Activated CD8-positive, alpha-beta memory T cell treated with anti-CD3 and anti-CD28 coated beads, Interleukin-2, amount 50 U/mL, for 1 hour (primary cell): ENCODE data around the gene PTK6.
"Not testable (repeated sequence)": the region's sequence is repeated elsewhere in the genome, so short reads cannot be mapped to it uniquely, and the experiment has no call there.

ENCODE experiments used
- DNase-seq: peaks from one replicate; pipeline ENCODE4 v3.0.0-alpha.2; 2020; ENCODE audit errors: extremely low read depth

The PTK6 gene

DNA sequence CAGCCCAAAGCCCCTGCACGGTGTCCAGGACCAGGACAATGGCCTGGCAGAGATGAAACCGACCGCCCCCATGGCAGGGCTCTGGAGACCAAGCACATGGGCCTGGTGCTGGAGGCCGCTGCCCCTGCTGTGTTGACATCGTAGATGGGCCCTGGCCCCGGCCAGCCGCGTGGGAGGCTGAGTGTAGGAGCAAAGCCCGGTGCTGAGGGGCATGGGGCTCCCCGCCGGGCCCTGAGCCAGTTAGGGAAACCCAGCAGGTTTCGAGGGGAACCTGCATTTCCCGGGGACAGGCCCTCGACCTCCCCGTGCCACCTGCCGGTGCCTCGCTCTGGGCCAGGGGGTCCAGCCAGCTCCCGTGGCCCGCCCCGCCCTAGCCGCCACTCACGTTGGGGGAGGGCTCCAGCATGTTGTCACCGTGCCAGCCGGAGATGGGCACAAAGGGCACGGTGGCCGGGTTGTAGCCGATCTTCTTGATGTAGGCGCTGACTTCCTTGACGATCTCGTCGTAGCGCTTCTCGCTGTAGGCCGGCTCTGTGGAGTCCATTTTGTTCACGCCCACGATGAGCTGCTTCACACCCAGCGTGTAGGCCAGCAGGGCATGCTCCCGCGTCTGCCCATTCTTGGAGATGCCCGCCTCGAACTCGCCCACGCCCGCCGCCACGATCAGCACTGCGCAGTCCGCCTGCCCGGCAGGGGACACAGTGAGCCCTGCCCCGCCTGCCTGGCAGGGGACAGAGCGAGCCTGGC, 42.6 kb downstream of the PTK6 start:
- DNase-seq = no peak

DNA sequence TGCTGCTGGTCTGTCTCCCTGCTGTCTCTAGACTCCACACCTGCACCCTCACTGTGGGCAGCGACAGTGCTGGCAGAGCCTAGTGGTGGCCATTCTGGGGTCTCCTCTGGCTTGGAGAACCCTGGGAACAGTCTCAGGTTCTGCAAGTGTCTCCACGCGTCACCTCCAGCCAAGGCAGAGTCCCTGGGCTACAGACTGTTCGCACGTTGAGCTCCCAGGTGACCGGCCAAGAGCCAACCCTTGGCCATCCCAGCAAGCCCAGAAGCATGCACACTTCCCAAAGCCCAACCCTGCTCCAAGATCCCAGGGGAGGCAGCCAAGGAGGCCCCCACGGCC, 43.1 kb downstream of the PTK6 start:
- DNase-seq = no peak

DNA sequence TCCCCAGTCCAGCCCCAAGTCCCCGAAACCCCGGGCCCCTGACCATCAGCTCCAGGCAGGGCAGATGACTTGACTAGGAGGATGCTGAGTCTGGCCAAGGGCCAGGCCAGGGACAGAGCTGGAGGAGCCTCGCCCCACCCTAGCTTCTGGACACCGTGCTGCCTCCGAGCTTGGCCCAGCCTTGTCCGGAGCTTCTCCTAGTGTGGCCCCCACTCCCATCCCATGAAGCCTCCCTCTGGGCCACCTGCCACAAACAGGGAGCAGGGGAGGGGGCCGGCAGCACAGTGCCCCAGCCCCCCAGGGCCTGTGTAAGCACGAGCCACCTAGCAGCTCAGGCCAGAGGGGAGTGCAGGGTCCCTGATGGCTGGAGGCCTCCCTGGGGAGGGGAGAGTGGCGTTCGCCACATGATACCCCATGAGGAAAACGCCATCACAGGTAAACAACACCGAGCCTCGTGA, 43.6 kb downstream of the PTK6 start:
- DNase-seq = no peak

DNA sequence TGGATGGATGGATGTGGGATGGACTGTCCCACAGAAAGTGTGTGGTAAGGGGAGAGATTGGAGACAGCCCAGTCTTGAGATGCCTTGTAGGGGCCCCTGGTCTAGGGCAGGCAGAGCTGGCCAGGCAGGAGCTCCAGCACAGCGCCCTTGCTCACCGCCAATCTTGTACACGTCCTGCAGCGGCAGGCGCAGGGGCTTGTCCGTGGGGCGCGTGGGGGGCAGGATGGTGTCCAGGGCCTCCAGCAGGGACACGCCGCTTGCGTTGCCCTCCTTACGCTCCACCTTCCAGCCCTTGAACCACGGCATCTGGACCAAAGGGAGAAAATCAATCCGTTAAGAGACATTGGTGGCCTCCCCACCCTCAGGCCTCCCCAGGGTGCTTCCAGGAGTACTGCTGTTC, 44.2 kb downstream of the PTK6 start:
- no peak for DNase-seq

DNA sequence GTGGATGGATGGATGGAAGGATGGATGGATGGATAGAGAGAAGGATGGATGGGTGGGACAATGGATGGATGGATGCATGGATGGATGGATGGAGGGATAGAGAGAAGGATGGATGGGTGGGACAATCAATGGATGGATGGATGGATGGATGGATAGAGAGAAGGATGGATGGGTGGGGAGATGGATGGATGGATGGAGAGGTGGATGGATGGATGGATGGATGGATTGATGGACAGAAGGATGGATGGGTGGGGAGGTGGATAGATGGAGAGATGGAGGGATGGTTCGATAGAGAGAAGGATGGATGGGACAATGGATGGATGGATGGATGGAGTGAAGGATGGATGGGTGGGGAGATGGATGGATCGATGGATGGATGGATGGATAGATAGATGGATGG, 44.7 kb downstream of the PTK6 start:
- DNase-seq = no peak

DNA sequence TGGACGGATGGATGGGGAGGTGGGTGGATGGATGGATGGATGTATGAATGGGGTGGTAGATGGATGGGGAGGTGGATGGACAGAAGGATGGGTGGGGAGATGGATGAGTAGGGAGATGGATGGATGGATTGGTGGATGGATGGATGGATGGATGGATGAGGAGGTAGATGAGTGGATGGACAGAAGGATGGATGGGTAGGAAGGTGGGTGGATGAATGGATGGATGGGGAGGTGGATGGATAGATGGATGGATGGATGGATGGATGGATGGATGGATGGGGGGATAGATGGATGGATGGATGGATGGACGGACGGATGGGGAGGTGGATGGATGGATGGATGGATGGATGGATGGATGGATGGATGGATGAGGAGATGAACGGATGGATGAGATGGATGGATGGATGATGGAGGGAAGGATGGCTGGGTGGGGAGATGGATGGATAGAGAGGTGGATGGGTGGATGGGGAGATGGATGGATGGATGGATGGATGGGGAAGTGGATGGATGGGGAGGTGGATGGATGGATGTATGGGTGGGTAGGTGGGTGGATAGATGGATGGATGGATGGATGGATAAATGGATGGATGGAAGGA, 45.4 kb downstream of the PTK6 start:
- no peak for DNase-seq

DNA sequence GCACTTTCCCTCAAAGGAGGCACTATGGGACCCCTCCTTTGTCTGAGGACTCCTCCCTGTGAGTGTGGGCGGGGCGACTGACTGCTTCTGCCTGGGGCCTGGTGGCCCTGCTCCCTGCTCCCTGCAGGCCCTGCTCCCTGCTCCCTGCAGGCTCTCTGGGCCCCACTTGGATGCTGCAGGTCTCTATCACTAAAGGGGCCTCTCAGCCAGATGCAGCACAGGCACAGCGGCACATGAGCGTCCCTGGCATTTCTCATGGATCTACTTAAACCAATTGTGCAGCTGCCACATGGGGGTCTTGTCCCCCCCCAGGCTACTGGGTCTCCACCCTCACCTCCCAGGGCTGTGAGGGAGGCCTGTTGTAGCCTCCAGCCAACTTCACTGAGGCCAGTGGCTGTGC, 46.1 kb downstream of the PTK6 start:
- no peak for DNase-seq

DNA sequence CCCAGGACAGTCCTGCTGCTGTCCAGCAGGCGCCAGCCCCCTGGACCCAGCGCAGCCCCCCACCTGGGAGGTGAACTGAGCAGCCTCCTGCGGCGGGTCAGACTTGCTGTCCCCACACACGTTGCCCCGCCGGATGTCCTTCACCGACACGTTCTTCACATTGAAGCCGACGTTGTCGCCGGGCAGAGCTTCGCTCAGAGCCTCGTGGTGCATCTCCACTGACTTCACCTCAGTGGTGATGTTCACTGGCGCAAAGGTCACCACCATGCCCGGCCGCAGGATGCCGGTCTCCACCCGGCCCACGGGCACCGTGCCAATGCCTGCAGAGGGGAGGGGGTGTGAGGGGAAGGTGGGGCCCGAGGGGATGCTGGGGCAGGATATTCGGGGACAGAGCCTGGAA, 46.8 kb downstream of the PTK6 start:
- DNase-seq = no peak

DNA sequence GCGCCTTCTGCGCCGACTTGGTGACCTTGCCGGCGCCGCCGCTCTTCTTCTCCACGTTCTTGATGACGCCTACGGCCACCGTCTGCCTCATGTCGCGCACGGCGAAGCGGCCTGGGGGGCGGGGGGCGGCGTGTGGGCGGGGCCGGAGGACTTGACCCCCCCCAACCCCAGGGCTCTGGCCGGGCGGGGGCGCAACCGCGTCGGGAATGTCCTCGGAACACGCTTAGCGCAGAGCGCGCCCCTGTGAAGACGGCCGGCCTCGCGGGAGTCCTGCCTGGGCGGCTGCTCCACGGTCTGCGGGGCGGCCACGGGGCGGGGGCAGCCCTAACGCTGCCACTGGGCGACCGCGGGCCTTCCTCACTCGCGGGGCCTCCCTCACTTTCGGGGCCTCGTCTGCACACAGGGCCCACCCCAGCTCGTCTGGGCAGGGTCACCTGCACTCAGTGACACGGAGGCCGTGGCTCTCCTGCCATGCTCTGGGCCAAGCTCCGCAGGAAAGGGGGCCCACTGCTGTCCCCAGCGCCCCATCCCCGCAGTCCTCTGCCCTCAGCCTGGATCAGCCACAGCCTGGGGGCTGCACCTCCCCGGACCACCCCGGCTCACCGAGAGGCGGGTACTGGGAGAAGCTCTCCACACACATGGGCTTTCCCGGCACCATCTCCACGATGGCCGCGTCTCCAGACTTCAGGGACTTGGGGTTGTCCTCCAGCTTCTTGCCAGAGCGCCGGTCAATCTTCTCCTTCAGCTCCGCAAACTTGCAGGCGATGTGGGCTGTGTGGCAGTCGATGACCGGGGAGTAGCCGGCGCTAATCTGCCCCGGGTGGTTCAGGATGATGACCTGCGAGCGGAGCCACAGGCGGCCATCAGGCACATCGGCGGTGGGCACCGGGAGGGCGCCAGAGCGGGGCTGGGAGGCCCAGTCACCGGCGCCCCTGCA, 48.6 kb downstream of the PTK6 start:
- DNase-seq = no peak

DNA sequence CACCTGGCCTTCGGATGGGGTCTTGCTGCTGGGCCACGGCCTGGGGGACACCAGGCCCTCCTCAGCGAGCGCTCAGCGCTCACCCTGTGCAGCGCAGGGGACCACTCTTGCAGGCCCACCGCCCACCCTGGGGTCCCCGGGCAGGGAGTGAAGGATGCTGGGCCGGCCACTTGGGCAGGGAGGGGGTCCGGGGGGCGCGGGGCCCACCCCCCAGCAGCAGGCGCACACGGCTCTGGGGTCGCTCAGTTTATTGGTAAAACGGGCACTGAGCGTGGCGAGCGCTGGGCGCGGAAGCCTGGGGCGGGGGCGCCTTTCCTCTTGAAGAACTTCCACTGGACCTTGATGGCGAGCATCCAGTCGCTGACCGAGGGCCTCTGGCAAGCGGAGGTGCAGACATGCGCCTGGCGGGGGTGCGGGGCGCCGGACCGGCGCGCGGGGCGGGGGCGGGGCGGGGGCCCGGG, 49.4 kb downstream of the PTK6 start:
- no peak for DNase-seq

DNA sequence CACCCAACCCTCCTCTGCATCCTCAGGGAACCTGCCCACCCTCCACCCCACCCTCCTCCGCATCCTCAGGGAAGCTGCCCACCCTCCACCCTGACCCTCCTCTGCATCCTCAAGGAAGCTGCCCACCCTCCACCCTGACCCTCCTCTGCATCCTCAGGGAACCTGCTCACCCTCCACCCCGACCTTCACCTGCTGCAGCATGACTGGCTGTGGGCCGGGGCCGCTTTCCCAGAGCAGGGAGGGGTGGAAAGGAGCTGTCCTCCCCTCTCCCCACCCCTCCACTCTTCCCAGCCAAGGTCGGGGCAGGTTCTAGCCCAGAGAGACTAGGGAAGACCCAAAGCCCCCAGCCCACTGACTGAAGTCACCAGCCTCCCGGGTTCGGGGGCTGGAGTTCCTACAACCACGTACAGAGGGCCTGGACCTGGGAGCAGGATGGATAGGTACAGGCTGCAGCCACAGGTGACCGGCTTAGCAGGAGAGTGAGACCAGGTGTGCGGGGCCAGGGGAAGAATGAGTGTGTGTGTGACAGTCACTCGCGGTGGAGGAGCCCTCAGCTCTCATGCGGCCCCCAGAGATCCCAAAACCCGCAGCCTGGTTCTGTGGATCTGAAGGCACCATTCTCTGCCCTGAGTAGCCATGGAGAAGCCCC, 49.9 kb downstream of the PTK6 start:
- no peak for DNase-seq

DNA sequence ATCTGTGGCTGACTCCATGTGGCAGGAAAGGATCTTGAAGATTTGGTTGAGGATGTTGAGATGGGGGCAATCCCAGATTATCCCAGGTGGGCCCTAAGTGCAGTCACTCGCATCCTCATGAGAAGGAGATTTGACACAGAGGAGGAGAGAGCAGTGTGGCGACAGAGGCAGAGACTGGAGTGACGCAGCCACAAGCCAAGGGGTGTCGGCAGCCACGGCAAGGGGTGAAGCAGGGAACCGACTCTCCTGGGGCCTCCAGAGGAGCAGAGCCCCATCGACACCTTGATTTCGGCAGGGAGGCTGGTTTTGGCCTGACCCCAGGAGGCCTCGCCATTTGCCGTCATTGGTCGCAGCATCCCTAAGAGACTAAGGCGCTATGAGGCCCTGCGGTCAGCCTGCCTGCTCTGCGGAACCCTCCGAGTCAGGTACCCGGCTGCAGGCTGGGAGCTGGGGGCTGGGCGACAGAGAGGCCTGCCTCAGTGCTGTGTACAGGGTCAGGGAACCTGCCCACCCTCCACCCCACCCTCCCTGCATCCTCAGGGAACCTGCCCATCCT, 50.8 kb downstream of the PTK6 start:
- no peak for DNase-seq

DNA sequence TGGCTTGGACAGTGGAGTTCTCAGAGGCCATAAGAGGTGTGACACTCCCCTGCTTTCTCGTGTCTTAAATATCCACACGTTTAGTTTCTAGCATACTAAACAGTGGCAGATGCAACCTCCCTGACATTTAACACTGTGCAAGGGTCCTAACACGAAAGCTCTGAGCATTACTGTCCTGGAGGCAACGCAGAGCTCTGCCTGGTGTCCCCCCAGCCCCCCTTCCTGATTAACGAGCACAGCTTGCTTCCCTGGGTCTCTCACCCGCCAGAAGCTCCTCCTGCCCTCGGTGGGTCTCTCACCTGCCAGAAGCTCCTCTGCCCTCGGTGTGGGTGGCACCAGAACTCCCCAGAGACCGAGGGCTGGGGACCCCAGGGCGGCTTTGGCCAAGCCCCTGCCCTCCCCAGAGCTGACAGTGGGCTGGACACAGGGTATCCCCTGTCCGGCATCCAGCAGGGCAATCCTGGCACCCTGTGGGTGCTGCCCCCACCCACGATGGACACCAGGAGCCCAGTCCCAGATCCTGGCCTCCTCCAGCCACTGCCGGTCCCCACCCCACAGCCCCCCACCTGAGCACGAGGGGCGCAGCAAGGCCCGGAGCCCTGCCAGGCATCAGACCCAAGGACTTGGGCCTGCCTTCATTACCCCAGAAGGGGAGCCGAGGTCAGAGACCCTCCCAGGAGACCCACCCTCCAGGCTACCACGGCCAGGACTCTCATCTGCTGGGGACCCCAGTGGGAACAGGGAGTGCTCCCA, 52.3 kb downstream of the PTK6 start:
- no peak for DNase-seq

DNA sequence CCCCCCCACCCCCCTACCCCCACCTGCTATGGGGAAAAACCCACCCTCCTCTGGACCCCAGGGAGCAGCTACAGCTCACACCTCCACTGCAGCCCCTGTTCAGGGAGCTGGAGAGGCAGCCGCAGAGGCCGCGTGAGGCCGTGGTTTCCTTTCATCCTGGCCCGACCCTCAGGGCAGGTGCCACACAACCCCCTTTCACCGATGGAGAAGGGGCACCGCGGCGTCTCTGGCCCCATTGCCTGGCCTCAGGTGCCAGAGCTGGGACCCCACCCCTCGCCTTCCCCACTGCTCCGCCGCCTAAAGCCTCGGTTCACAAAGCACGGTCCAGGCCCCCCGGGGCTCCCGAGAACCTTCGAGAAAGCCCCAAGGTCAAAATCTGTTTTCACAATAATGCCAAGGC, 52.9 kb downstream of the PTK6 start:
- DNase-seq = no peak

DNA sequence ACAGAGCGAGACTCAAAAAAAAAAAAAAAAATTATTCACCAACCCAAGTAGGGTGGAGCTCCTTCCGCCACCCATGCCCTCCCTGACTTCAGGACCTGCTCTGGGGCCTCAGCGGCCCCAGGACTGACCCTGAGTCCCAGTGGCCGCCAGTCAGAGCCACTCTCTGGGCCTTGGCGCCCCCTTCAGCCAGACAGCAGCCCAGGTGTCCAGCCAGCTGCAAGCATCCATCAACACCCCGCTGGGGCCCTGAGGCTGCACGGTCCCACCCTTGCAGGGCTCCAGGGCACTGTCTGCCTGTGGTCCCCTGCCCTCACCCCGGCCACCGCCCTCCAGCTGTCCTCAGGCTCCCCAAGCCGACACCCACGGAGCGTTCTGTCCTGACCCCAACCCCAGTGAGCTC, 53.3 kb downstream of the PTK6 start:
- no peak for DNase-seq

DNA sequence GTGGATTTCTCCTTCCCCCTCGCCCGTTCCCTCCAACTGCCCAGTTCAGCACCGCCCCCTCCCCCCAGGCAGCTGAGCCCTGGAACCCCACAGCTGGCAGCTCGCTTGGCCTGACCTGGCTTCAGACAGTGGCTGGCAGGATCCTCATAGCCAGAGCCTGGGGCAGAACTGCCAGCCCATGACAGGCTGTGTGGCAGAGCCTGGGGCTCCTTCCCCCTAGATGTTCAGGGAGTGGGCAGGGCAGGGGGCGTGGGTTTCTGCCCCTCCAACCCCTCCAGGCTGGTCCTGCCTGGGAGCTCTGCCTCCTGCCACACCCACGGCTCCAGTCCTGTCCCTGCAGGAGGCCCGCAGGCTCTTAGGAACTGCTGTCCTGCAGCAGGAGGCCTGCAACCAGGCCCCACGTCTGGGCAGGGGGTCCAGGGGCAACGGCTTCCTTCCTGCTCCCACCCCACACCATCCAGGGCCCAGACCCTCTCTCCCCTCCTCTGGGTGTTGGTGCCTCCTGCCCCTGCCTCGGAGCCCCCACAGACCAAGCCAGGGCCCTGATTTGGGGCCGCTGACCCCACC, 55.1 kb downstream of the PTK6 start:
- DNase-seq = no peak

DNA sequence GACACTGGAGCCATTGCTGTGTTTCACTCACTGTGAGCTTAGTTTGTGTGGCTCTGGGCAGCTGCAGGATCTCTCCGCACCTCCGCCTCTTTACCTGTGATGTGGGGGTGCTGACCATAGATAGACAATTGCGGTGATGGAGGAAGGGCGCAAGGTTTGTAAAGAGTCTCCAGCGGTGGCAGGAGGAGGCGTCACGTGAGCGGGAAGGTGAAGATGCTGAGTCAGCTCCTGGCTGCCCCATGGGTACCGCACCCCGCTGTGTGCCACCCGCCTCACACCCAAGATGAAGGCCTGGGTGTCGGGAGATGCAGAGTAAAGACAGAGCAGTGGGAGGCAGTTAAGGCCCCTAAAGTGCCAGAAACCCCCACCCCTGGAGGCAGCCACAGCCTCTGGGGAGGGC, 55.7 kb downstream of the PTK6 start:
- DNase-seq = no peak

DNA sequence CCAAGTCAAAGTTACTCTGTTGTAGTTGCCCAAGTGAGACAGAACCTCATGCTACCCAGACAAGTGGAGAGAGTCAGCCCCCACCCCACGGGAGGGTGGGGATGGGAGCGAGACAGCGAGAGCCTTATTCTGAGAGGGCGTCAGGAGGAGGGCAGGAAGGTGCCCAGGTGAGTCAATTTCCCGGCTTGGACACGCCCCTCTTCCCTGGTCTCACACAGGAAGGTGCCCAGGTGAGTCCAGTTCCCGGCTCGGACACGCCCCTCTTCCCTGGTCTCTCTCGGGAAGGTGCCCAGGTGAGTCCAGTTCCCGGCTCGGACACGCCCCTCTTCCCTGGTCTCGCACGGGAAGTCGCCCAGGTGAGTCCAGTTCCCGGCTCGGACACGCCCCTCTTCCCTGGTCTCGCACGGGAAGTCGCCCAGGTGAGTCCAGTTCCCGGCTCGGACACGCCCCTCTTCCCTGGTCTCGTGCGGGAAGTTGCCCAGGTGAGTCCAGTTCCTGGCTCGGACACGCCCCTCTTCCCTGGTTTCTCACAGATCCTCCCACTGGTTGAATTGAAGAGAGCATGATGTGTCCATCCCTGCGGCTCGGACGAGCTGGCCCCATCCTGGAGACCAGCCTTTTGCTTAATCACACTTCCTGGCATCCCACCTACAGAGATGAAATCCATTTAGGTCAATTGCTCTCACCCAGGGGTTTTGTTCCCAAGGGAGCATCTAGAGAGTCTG, 57.3 kb downstream of the PTK6 start:
- not testable (repeated sequence) for DNase-seq

DNA sequence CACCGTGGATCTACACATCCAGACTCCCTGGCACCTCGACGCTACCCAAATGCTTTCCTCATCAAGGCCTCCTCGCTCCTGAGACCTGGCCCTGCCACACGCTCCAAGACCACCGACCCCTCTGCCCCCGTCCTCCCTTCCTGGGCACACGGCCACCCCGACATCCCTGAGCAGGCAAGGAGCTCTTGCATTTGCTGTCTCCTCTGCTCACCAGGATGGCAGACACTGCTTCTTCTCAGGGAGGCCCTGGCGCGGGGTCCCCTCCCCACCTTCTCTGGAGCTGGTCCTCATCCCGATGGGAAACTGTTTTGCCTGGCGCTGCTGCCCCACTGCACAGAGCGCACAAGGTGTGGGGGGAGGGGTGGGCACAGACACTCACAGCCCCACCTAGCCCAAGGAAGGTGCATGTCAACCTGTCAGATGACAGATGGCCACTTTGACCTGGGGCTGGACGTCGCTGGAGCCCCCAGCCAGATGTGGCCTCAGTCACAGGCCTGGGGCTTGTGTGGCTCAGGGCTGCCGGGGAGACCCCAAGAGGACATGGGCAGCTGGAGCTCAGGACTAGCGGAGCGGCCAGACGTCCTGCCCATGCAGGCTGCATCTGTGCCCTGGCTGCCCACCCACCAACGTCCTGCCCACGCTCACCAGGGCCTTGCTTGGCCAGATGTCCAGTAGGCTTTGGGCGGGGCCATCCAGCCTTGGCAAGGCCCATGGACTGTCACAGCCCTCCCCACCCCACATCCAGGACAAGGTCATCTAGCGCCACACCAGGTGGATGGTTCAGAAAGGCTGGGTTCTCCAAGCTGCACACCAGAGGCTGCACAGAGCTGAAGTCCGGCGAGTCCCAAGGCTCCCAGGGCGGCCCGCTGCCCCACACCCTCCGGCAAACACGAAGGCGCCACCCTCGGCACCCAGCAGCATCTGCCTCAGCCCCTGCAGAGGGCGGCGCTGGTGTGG, 58.6 kb downstream of the PTK6 start:
- no peak for DNase-seq
